HepG2 (cell line): ENCODE data around the gene MGAT2. TPM values are rescaled to one million over a fixed set of nuclear protein-coding genes. Genes with fewer than 3 reads are reported as not detected.

Experiments
- ATRX ChIP-seq: sonication (generic); formaldehyde crosslinking; IDR thresholded peaks from 2 replicates; pipeline ENCODE4 v1.4.0; 2020; ENCODE audit warnings: missing genetic modification reagents, borderline replicate concordance
- BRD4 ChIP-seq: sonication (generic); formaldehyde crosslinking; IDR thresholded peaks from 2 replicates; pipeline ENCODE4 v1.4.0; 2020; ENCODE audit warnings: missing genetic modification reagents
- EED ChIP-seq: sonication (generic); formaldehyde crosslinking; IDR thresholded peaks from 2 replicates; pipeline ENCODE4 v1.5.0; 2020; ENCODE audit warnings: mild to moderate bottlenecking, missing genetic modification reagents
- GTF2F1 ChIP-seq: fragments of 150-350 bp; IDR thresholded peaks from 2 replicates; pipeline ENCODE4 v1.6.1; 2014; ENCODE audit warnings: low read length
- HOXA7 ChIP-seq: sonication (generic); formaldehyde crosslinking; IDR thresholded peaks from 2 replicates; pipeline ENCODE4 v1.8.1; 2022; ENCODE audit warnings: mild to moderate bottlenecking, missing genetic modification reagents, moderate library complexity
- MBD4 ChIP-seq: IDR thresholded peaks from 2 replicates; pipeline ENCODE4 v1.6.1; 2012; ENCODE audit warnings: low read length, inconsistent platforms, borderline replicate concordance
- NCOA2 ChIP-seq: sonication (generic); formaldehyde crosslinking; IDR thresholded peaks from 2 replicates; pipeline ENCODE4 v1.8.0; 2022; ENCODE audit warnings: inconsistent platforms
- PRMT3 ChIP-seq: sonication (generic); formaldehyde crosslinking; IDR thresholded peaks from 2 replicates; pipeline ENCODE4 v1.8.1; 2022; ENCODE audit warnings: low read depth, mild to moderate bottlenecking, moderate library complexity, missing genetic modification reagents, borderline replicate concordance
- RXRA ChIP-seq: sonication (generic); formaldehyde crosslinking; IDR thresholded peaks from 2 replicates; pipeline ENCODE4 v1.5.1; 2020; ENCODE audit warnings: missing genetic modification reagents
- SMC3 ChIP-seq: IDR thresholded peaks from 2 replicates; pipeline ENCODE4 v1.6.1; 2011; ENCODE audit warnings: low read length, improper control_type of control experiment
- TGIF2 ChIP-seq: IDR thresholded peaks from 2 replicates; pipeline ENCODE4 v1.6.1; 2016; ENCODE audit warnings: control low read depth, missing compliant biosample characterization
- TOPORS ChIP-seq: sonication (generic); formaldehyde crosslinking; IDR thresholded peaks from 2 replicates; pipeline ENCODE4 v1.8.0; 2023; ENCODE audit warnings: mild to moderate bottlenecking, missing genetic modification reagents
- ZFP1 ChIP-seq: IDR thresholded peaks from 2 replicates; pipeline ENCODE4 v1.6.1; 2016
- ZNF17 ChIP-seq: sonication (generic); formaldehyde crosslinking; IDR thresholded peaks from 2 replicates; pipeline ENCODE4 v1.5.0; 2020; ENCODE audit warnings: mild to moderate bottlenecking, missing genetic modification reagents
- ZNF382 ChIP-seq: sonication (generic); formaldehyde crosslinking; IDR thresholded peaks from 2 replicates; pipeline ENCODE4 v1.5.0; 2020; ENCODE audit warnings: missing genetic modification reagents, mild to moderate bottlenecking, borderline replicate concordance
- ZNF549 ChIP-seq: sonication (generic); formaldehyde crosslinking; IDR thresholded peaks from 2 replicates; pipeline ENCODE4 v1.5.0; 2020; ENCODE audit warnings: missing genetic modification reagents
- ZNF83 ChIP-seq: sonication (generic); formaldehyde crosslinking; IDR thresholded peaks from 2 replicates; pipeline ENCODE4 v1.4.0; 2020; ENCODE audit warnings: missing genetic modification reagents, mild to moderate bottlenecking, borderline replicate concordance
- ZXDC ChIP-seq: sonication (generic); formaldehyde crosslinking; IDR thresholded peaks from 2 replicates; pipeline ENCODE4 v1.5.0; 2020; ENCODE audit warnings: mild to moderate bottlenecking, missing genetic modification reagents
- polyA plus RNA-seq, 8 experiments: library from polyadenylated mRNA; depleted of rRNA in 3 of 8; stranded (reverse) in 7 of 8; unstranded in 1 of 8; fragments of >200 nt; fragmentation: Illumina TruSeq in 4 of 8; extraction: Trizol in 4 of 8; gene quantifications; 2 replicates each; pipeline versions ENCODE4 v1.2.1 to v1.2.3, GENCODE V29; 2011 to 2016; ENCODE audit warnings: low read depth in 4 of 8, missing spikeins in 1 of 8, mixed read lengths in 1 of 8; ENCODE audit not compliant: insufficient read depth in 1 of 8
- total RNA-seq, 5 experiments: library from RNA; depleted of rRNA; stranded (reverse); fragments of >200 nt; fragmentation: Illumina TruSeq; extraction: Trizol; gene quantifications; 2 replicates each; pipeline ENCODE4 v1.2.3, GENCODE V29; 2016; ENCODE audit warnings: low read depth in 1 of 5
- TF ChIP-seq, protein P1 (sequence below), 2 experiments: sonication (generic) in 1 of 2; formaldehyde crosslinking in 1 of 2; IDR thresholded peaks; 2 replicates each; pipeline versions ENCODE4 v1.4.0 to v1.6.1; 2018 to 2020; ENCODE audit warnings: missing genetic modification reagents in 2 of 2, borderline replicate concordance in 1 of 2, low read depth in 1 of 2, mild to moderate bottlenecking in 1 of 2, missing biosample characterization in 1 of 2
- TF ChIP-seq, protein P2 (sequence below): sonication (generic); formaldehyde crosslinking; IDR thresholded peaks from 2 replicates; pipeline ENCODE4 v1.4.0; 2020; ENCODE audit warnings: missing genetic modification reagents
- TF ChIP-seq, protein P3 (sequence below): IDR thresholded peaks from 2 replicates; pipeline ENCODE4 v1.6.1; 2016; ENCODE audit warnings: low read depth, borderline replicate concordance
- TF ChIP-seq, protein P4 (sequence below): sonication (generic); formaldehyde crosslinking; IDR thresholded peaks from 2 replicates; pipeline ENCODE4 v1.5.1; 2020; ENCODE audit warnings: missing genetic modification reagents, mild to moderate bottlenecking, borderline replicate concordance

MGAT2 gene
- total and polyA plus RNA-seq, 2 of the 13 experiments (the other 11 are each of a cell fraction or from before 2014, with no cell fraction given), result 12.9 to 51.9 TPM

- TF ChIP-seq ZNF549 (CRISPR knock-in tag), result no peak
- TF ChIP-seq TGIF2 (CRISPR knock-in tag), result 0 out of 2 replicates have a peak, but pooled peaks have one; percentile 35
- peak; percentile 34 for TF ChIP-seq BRD4
- TF ChIP-seq ZNF17, result no peak
- no peak for TF ChIP-seq ATRX (CRISPR knock-in tag)
- no peak for TF ChIP-seq RXRA (CRISPR knock-in tag)
- TF ChIP-seq GTF2F1, result no peak
- TF ChIP-seq, protein P1, sequence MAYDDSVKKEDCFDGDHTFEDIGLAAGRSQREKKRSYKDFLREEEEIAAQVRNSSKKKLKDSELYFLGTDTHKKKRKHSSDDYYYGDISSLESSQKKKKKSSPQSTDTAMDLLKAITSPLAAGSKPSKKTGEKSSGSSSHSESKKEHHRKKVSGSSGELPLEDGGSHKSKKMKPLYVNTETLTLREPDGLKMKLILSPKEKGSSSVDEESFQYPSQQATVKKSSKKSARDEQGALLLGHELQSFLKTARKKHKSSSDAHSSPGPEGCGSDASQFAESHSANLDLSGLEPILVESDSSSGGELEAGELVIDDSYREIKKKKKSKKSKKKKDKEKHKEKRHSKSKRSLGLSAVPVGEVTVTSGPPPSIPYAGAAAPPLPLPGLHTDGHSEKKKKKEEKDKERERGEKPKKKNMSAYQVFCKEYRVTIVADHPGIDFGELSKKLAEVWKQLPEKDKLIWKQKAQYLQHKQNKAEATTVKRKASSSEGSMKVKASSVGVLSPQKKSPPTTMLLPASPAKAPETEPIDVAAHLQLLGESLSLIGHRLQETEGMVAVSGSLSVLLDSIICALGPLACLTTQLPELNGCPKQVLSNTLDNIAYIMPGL (CRISPR knock-in tag; IDR thresholded peaks at IDR 0.05; ENCODE audit: borderline replicate concordance in 1 of 2, low read depth in 1 of 2), result no peak; a peak in 1 of 4 replicates
- no peak for TF ChIP-seq HOXA7 (CRISPR knock-in tag)
- TF ChIP-seq ZNF83, result no peak
- 0 out of 2 replicates have a peak, but pooled peaks have one; percentile 11 for TF ChIP-seq ZXDC
- TF ChIP-seq, protein P2, sequence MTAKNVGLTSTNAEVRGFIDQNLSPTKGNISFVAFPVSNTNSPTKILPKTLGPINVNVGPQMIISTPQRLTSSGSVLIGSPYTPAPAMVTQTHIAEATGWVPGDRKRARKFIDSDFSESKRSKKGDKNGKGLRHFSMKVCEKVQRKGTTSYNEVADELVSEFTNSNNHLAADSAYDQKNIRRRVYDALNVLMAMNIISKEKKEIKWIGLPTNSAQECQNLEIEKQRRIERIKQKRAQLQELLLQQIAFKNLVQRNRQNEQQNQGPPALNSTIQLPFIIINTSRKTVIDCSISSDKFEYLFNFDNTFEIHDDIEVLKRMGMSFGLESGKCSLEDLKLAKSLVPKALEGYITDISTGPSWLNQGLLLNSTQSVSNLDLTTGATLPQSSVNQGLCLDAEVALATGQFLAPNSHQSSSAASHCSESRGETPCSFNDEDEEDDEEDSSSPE (CRISPR knock-in tag), result no peak
- TF ChIP-seq PRMT3, result 0 out of 2 replicates have a peak, but pooled peaks have one; percentile 8
- TF ChIP-seq, protein P3, sequence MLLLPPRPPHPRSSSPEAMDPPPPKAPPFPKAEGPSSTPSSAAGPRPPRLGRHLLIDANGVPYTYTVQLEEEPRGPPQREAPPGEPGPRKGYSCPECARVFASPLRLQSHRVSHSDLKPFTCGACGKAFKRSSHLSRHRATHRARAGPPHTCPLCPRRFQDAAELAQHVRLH (CRISPR knock-in tag), result no peak
- TF ChIP-seq, protein P4, sequence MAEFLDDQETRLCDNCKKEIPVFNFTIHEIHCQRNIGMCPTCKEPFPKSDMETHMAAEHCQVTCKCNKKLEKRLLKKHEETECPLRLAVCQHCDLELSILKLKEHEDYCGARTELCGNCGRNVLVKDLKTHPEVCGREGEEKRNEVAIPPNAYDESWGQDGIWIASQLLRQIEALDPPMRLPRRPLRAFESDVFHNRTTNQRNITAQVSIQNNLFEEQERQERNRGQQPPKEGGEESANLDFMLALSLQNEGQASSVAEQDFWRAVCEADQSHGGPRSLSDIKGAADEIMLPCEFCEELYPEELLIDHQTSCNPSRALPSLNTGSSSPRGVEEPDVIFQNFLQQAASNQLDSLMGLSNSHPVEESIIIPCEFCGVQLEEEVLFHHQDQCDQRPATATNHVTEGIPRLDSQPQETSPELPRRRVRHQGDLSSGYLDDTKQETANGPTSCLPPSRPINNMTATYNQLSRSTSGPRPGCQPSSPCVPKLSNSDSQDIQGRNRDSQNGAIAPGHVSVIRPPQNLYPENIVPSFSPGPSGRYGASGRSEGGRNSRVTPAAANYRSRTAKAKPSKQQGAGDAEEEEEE (CRISPR knock-in tag), result no peak; the same call in none of the 2 replicates
- no peak for TF ChIP-seq SMC3
- no peak; the same call in 1 of the 2 replicates for TF ChIP-seq EED (CRISPR knock-in tag)
- TF ChIP-seq ZFP1 (CRISPR knock-in tag), result no peak
- TF ChIP-seq MBD4, result no peak
- TF ChIP-seq ZNF382 (CRISPR knock-in tag), result no peak
- TF ChIP-seq NCOA2 (CRISPR knock-in tag), result no peak
- no peak for TF ChIP-seq TOPORS
Observed at GRCh38 chr14:49634547-49635334, 14.1 kb downstream of the MGAT2 start, which contains the start of gene DNAAF2 (continued).
